Kidney (tissue), 14 donors: ENCODE measurements around the gene RRP1B. TPM values are rescaled to one million over a fixed set of nuclear protein-coding genes. Genes with fewer than 3 reads are reported as not detected.

Experiments
- DNase-seq, 5 donors: peaks; one replicate each; pipeline ENCODE4 v3.0.0-alpha.2; 2013 to 2020
- FAIRE-seq: peaks from 2 replicates; lab custom pipeline; 2012; peaks lifted over from hg19 to GRCh38; lab: Jason Lieb, UNC
- H3K27ac ChIP-seq, 2 donors: one replicate each; pipeline ENCODE4 v1.7.0; 2013; ENCODE audit warnings: low read depth in 2 of 2, low read length in 2 of 2, inconsistent platforms in 1 of 2
- H3K27me3 ChIP-seq: one replicate; pipeline ENCODE4 v1.7.1; 2013; ENCODE audit warnings: low read length, inconsistent platforms; ENCODE audit not compliant: control insufficient read depth, insufficient read depth
- H3K36me3 ChIP-seq, 3 donors: one replicate each; pipeline versions ENCODE4 v1.7.0 to v1.7.1; 2013; ENCODE audit warnings: low read length in 3 of 3, control low read depth in 1 of 3, inconsistent platforms in 1 of 3; ENCODE audit not compliant: insufficient read depth in 3 of 3, control insufficient read depth in 2 of 3
- H3K4me1 ChIP-seq, 3 donors: one replicate each; pipeline versions ENCODE4 v1.7.0 to v1.7.1; 2013; ENCODE audit warnings: low read length in 3 of 3, inconsistent platforms in 1 of 3, low read depth in 1 of 3; ENCODE audit not compliant: control insufficient read depth in 2 of 3, insufficient read depth in 2 of 3
- H3K4me3 ChIP-seq, 3 donors: one replicate each; pipeline versions ENCODE4 v1.7.0 to v1.8.1; 2013; ENCODE audit warnings: low read length in 3 of 3, control low read depth in 1 of 3, inconsistent platforms in 1 of 3
- H3K9ac ChIP-seq, 3 donors: one replicate each; pipeline versions ENCODE4 v1.7.0 to v1.7.1; 2013; ENCODE audit warnings: low read length in 3 of 3, control low read depth in 1 of 3, inconsistent platforms in 1 of 3
- H3K9me3 ChIP-seq, 3 donors: one replicate each; pipeline versions ENCODE4 v1.7.0 to v1.7.1; 2013; ENCODE audit warnings: low read length in 3 of 3, control low read depth in 1 of 3, inconsistent platforms in 1 of 3; ENCODE audit not compliant: control insufficient read depth in 2 of 3, insufficient read depth in 1 of 3
- CTCF ChIP-seq: IDR thresholded peaks from 3 replicates; pipeline ENCODE4 v1.5.1; 2012; ENCODE audit warnings: mild to moderate bottlenecking, moderate library complexity, borderline replicate concordance; ENCODE audit not compliant: insufficient read depth; ENCODE audit errors: extremely low read depth
- intact Hi-C: fragments of 100-400 bp; cut with DNase I; formaldehyde crosslinking; loops from one replicate; pipeline ENCODE4 v1.11.1; 2022
- polyA plus RNA-seq: library from polyadenylated mRNA; stranded (reverse); fragments of 350-450 nt; fragmentation: Illumina TruSeq; extraction: RNeasy Lipid Tissue Mini Kit (QIAGEN cat#74804); gene quantifications from one replicate; pipeline ENCODE4 v1.2.3, GENCODE V29; 2014; ENCODE audit warnings: low read depth, low replicate concordance; ENCODE audit not compliant: insufficient read depth
- total RNA-seq: library from RNA; stranded (reverse); fragmentation: NEBNext Ultra II Directional; extraction: Animal tissue kit (Norgen Biotek cat#: 25700); gene quantifications from one replicate; pipeline ENCODE4 v1.2.1, GENCODE V29; 2021
- donor health status: control.
- donor health status: control.
- donor health status: control.
- donor health status: control.
- donor health status: control.
- donor health status: DM: yes; HTN: yes; CAD: no.
- donor health status: Normal renal cell carcinoma (clear cell type).

Gene RRP1B
- total and polyA plus RNA-seq, 2 donors from 2014 or later = 5.0 to 17.8 TPM

- Histone ChIP-seq H3K4me3 (peak overlapping the region in 2 of 3 donors; percentile 17 to 23), H3K36me3 (peaks cover 0 to 8% (median 0%) of the 10 kb centered on the region in 3 donors), H3K4me1 (peaks cover 0 to 43% (median 35%) of the 10 kb centered on the region in 3 donors), H3K9me3 (peaks cover 0 to 2% (median 0%) of the 10 kb centered on the region in 3 donors), H3K27ac (peak overlapping the region; percentile 92 to 98), H3K9ac (peak overlapping the region in 1 of 3 donors; percentile 34), H3K27me3 (no peaks in the 10 kb centered on the region)
- TF ChIP-seq CTCF = no peak
- no peak for DNase-seq
- intact Hi-C loops = no loop called here
- FAIRE-seq = no peak
These were observed 67.5 kb downstream of the RRP1B start for GRCh38 chr21:43726686-43727518.

GRCh38 chr21:43727519-43728153 lies 68.3 kb downstream of the RRP1B start:
- Histone ChIP-seq H3K9ac (peak overlapping the region in 1 of 3 donors; percentile 66), H3K27me3 (no peaks in the 10 kb centered on the region), H3K36me3 (peaks cover 0 to 8% (median 0%) of the 10 kb centered on the region in 3 donors), H3K27ac (peak overlapping the region; percentile 92 to 98), H3K9me3 (peaks cover 0 to 2% (median 0%) of the 10 kb centered on the region in 3 donors), H3K4me3 (peak overlapping the region in 1 of 3 donors; percentile 51), H3K4me1 (peaks cover 0 to 42% (median 40%) of the 10 kb centered on the region in 3 donors)
- intact Hi-C loops = no loop called here
- TF ChIP-seq CTCF = no peak
- FAIRE-seq (no peak), DNase-seq (peak in 1 of 5 donors; percentile 83)

- peaks cover 0 to 8% (median 0%) of the 10 kb centered on the region in 3 donors for H3K36me3 ChIP-seq
- peak overlapping the region in 2 of 3 donors; percentile 46 to 66 for H3K9ac ChIP-seq
- peak in 2 of 5 donors; percentile 34 to 46 for DNase-seq
- peak overlapping the region in 2 of 3 donors; percentile 51 to 64 for H3K4me3 ChIP-seq
- no peak for TF ChIP-seq CTCF
- peak overlapping the region; percentile 92 to 98 for H3K27ac ChIP-seq
- intact Hi-C loops = no loop called here
- FAIRE-seq = no peak
- no peaks in the 10 kb centered on the region for H3K27me3 ChIP-seq
- peaks cover 0 to 42% (median 40%) of the 10 kb centered on the region in 3 donors for H3K4me1 ChIP-seq
- peaks cover 0 to 2% (median 0%) of the 10 kb centered on the region in 3 donors for H3K9me3 ChIP-seq
These were observed 68.8 kb downstream of the RRP1B start for GRCh38 chr21:43728154-43728466.
